Adrenal gland (tissue), 5 donors: Measurements from ENCODE around the gene RNF214.

Experiments used
- POLR2A ChIP-seq, 2 donors: fragments of 450-650 bp; IDR thresholded peaks; one replicate each; pipeline ENCODE4 v1.6.1; 2017; ENCODE audit warnings: antibody characterized with exemption in 2 of 2, mild to moderate bottlenecking in 2 of 2, moderate library complexity in 1 of 2
- TF ChIP-seq, protein P1 (sequence below), 6 experiments: fragments of 450-650 bp in 4 of 6; fragments of 200-600 bp in 2 of 6; sonication (generic) in 1 of 6; IDR thresholded peaks; 1 replicate in 5 of 6; 2 replicates in 1 of 6; pipeline versions ENCODE4 v1.5.1 to v1.8.0; 2016 to 2021; ENCODE audit warnings: antibody characterized with exemption in 6 of 6, mild to moderate bottlenecking in 2 of 6, moderate library complexity in 1 of 6
- donor health status: DM: no; HTN: no; CAD: no.

DNA sequence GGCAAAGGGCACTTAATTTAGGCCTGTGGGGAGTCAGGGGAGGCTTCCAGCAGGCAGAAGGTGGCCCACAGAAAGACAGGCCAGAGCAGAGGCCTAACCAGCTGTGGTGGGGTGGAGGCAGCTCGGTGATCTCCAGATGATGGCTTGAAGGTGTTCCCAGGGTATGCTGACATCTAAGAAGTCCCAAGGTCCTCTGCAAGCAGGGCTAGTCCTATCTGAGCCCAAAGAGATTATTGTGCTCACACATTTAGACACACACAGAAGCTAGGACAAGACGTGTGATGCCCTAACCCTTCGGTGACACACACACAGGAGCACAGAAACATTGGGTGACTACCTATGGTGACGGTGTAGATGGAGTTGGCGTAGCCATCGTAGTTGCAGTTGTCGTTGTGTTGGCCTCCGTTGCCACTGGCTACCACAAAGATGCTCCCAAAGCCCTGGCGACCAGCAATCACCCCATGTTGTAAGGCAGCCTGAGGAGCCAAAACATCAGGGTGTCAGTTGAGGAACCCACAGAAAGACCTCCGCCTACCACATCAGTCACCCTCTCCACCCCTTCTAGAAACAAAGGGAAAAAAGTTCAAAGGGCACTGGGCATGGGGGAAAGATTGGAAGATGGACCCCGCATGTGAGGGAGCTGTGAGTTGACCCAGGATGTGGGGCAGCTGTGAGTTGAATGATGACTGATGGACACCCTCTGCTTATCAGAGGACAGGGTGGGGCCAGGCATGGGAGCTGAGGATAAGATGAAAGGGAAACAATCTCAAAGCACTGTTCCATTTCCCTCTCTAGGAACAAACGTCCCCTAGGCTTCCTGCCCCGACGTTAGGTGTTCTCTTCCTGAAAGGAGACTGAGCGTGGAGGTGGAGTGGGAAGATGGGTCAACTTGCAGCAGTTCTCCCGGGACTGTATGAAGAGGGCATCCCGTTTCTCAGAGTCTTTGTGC is 8.5 kb upstream of the RNF214 start:
- no peak for TF ChIP-seq POLR2A (IDR thresholded peaks at IDR 0.05)
- TF ChIP-seq, protein P1, sequence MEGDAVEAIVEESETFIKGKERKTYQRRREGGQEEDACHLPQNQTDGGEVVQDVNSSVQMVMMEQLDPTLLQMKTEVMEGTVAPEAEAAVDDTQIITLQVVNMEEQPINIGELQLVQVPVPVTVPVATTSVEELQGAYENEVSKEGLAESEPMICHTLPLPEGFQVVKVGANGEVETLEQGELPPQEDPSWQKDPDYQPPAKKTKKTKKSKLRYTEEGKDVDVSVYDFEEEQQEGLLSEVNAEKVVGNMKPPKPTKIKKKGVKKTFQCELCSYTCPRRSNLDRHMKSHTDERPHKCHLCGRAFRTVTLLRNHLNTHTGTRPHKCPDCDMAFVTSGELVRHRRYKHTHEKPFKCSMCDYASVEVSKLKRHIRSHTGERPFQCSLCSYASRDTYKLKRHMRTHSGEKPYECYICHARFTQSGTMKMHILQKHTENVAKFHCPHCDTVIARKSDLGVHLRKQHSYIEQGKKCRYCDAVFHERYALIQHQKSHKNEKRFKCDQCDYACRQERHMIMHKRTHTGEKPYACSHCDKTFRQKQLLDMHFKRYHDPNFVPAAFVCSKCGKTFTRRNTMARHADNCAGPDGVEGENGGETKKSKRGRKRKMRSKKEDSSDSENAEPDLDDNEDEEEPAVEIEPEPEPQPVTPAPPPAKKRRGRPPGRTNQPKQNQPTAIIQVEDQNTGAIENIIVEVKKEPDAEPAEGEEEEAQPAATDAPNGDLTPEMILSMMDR (IDR thresholded peaks at IDR 0.05), result no peak
